ENCODE data around the gene LARP1. TPM values are rescaled to one million over a fixed set of nuclear protein-coding genes. Genes with fewer than 3 reads are reported as not detected.
A peak's percentile ranks its signal among the peaks of the same experiment; 100 is the strongest.

Gene LARP1
- total and polyA plus RNA-seq, 9 of the 15 experiments (the other 6 are each of a cell fraction or from before 2014, with no cell fraction given) = 22.6 to 300 (median 92.0) TPM

GRCh38 chr5:154756009-154756867 is 1.1 kb downstream of the LARP1 start (continued):
- TF ChIP-seq JUND (IDR thresholded peaks at IDR 0.05; ENCODE audit: borderline replicate concordance, low read depth, low read length) (no peak), JUND (tag; IDR thresholded peaks at IDR 0.05; ENCODE audit: borderline replicate concordance, low read depth, low read length) (no peak), SMAD2 (IDR thresholded peaks at IDR 0.05; ENCODE audit: low read depth, low read length) (no peak), HEY1 (CRISPR knock-in tag; IDR thresholded peaks at IDR 0.05; ENCODE audit: borderline replicate concordance) (no peak), PTTG1 (tag; IDR thresholded peaks at IDR 0.05; ENCODE audit: low read depth) (no peak), XRCC4 (IDR thresholded peaks at IDR 0.05; ENCODE audit: extremely low read depth, insufficient read depth, insufficient read length) (no peak), ZNF146 (CRISPR knock-in tag; IDR thresholded peaks at IDR 0.05; ENCODE audit: unreplicated experiment) (no peak), THRAP3 (IDR thresholded peaks at IDR 0.05; ENCODE audit: borderline replicate concordance) (no peak), ELF1 (tag; IDR thresholded peaks at IDR 0.05) (no peak), SREBF1 (IDR thresholded peaks at IDR 0.05; ENCODE audit: borderline replicate concordance, low read depth, low read length) (no peak), ELF4 (CRISPR knock-in tag; IDR thresholded peaks at IDR 0.05) (no peak), ILK (tag; IDR thresholded peaks at IDR 0.05; ENCODE audit: borderline replicate concordance, low read depth) (no peak), DLX4 (CRISPR knock-in tag; IDR thresholded peaks at IDR 0.05) (no peak), FUS (optimal IDR thresholded peaks at IDR 0.05; ENCODE audit: low read depth, low read length) (peak; percentile 0), NCOR1 (IDR thresholded peaks at IDR 0.05) (no peak), ZMIZ1 (IDR thresholded peaks at IDR 0.05; ENCODE audit: low read depth in 2 of 2, low read length in 2 of 2) (0 out of 4 replicates have a peak, but pooled peaks of 1 of the 2 experiments have one; percentile 1), ZNF133 (CRISPR knock-in tag; IDR thresholded peaks at IDR 0.05) (no peak), SNIP1 (IDR thresholded peaks at IDR 0.05; ENCODE audit: low read depth) (no peak), ATF6 (CRISPR knock-in tag; IDR thresholded peaks at IDR 0.05) (no peak), ESRRA (IDR thresholded peaks at IDR 0.05; ENCODE audit: borderline replicate concordance, low read depth) (no peak), GTF2F1 (IDR thresholded peaks at IDR 0.05; ENCODE audit: low read depth, low read length) (no peak), ZNF79 (CRISPR knock-in tag; IDR thresholded peaks at IDR 0.05; ENCODE audit: low read depth) (no peak), CTBP1 (IDR thresholded peaks at IDR 0.05; ENCODE audit: borderline replicate concordance) (no peak), MED1 (CRISPR knock-in tag; IDR thresholded peaks at IDR 0.05; ENCODE audit: borderline replicate concordance) (no peak)
